Measurements from ENCODE around the gene GRB7. TPM values are rescaled to one million over a fixed set of nuclear protein-coding genes. Genes with fewer than 3 reads are reported as not detected.

GRB7 gene
- total and polyA plus RNA-seq, 9 of the 15 experiments (the other 6 are each of a cell fraction or from before 2014, with no cell fraction given), result 0.04 to 6.2 (median 2.2) TPM

DNA sequence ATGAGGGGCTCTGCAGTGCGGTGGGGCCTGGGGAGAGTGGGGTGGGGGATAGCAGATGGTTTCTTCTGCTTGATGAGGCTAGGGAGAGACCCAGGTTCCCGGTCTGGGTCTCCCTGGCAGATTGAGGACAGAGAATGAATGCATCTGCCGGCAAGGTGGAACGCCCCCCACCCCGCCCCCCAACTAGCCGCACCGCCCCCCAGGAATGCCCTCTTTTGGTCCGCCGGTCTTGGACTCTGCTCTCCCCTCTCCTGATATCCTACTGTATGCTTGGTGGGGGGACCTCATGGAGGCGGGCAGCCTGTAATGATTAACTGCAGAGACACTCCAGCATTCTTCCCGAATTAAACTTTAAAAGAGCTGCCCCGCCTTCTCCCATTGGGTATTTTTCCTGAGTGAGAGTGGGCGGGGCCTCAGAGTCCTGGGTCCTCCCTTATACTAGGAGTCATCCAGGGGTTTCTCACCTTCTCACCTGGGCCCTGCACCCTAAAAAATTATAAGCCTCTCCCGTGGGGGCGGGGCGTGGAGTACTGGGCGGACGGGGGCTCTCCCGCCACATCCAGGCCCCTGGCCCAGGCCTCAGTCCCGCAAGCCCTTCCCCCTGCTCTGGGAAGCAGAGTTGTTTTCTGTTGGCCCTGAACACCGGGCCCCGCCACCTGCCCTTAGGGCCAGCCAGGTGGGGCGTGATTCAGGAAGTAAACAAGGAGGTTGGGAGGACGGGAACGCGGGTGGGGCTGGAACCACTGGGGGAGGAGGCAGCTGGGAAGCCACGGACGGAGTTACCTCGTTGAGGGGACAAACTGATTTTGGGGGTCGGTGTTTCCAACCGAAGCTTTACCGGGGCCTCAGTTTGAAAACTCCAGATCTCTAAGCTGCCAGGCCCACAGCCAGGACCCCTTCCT is 1.5 kb downstream of the GRB7 start (continued):
- TF ChIP-seq, protein P1, sequence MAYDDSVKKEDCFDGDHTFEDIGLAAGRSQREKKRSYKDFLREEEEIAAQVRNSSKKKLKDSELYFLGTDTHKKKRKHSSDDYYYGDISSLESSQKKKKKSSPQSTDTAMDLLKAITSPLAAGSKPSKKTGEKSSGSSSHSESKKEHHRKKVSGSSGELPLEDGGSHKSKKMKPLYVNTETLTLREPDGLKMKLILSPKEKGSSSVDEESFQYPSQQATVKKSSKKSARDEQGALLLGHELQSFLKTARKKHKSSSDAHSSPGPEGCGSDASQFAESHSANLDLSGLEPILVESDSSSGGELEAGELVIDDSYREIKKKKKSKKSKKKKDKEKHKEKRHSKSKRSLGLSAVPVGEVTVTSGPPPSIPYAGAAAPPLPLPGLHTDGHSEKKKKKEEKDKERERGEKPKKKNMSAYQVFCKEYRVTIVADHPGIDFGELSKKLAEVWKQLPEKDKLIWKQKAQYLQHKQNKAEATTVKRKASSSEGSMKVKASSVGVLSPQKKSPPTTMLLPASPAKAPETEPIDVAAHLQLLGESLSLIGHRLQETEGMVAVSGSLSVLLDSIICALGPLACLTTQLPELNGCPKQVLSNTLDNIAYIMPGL (CRISPR knock-in tag; IDR thresholded peaks at IDR 0.05), result no peak
- peak; percentile 61; a peak in 2 of 4 replicates for TF ChIP-seq FOXK2 (conservative IDR thresholded peaks at IDR 0.05 in 1 of 2, IDR thresholded peaks at IDR 0.05 in 1 of 2; ENCODE audit: low read depth in 2 of 2)
- no peak for TF ChIP-seq SAFB (IDR thresholded peaks at IDR 0.05; ENCODE audit: borderline replicate concordance, low read depth, low read length)
- TF ChIP-seq ZNF780A (CRISPR knock-in tag; IDR thresholded peaks at IDR 0.05), result no peak

DNA sequence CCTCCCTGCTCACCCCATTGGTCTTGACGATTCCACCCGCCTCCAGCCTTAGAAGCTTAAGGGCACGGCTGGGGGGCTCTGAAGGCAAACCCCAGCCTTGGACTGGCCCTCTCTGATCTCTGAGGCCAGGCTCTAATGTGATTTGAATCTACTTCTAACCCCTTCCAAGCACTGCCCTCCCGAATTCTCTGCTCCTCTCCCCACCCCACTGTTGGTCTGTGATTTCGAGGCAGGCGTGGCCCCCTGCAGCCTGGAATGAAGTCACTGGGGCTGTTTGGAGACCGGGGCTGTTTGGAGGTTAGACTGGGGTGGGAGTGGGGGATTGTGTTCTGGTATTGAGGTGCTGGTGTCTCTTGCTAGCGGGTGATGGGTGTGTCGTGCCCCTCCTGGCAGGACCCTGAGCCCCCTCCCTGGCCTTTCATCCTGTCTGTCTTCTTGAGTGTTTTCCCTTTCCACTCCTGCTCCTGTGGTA is 2.2 kb downstream of the GRB7 start:
- Histone ChIP-seq H3K4me3 (no peak overlapping the region), H3K4me1 (replicated peaks in 1 of 2; ENCODE audit: control insufficient read depth in 2 of 2, insufficient read depth in 2 of 2, low read length in 2 of 2) (peaks cover 20 to 53% of the 10 kb centered on the region in 2 experiments), H3K36me3 (ENCODE audit: control insufficient read depth, insufficient read depth, low read length) (no peaks in the 10 kb centered on the region), H3K27ac (ENCODE audit: extremely low read depth, low read depth, low read length) (peak overlapping the region; percentile 35; the same call in 1 of the 3 replicates), H2AFZ (ENCODE audit: low read depth, low read length) (peak overlapping the region; percentile 67; the same call in 1 of the 2 replicates), H3K9me1 (ENCODE audit: control insufficient read depth, insufficient read depth, low read length) (no peaks in the 10 kb centered on the region), H3K9ac (ENCODE audit: insufficient read depth in 1 of 2, low read depth in 2 of 2, low read length in 2 of 2) (peak overlapping the region in 1 of 2 experiments; percentile 81; a peak in 2 of 4 replicates), H3K27me3 (ENCODE audit: control insufficient read depth in 2 of 2, insufficient read depth in 2 of 2, low read length in 2 of 2) (no peaks in the 10 kb centered on the region), H3K79me2 (ENCODE audit: control insufficient read depth, insufficient read depth, low read length) (no peaks in the 10 kb centered on the region), H3K9me3 (replicated peaks; ENCODE audit: control insufficient read depth, insufficient read depth, low read depth, low read length) (no peaks in the 10 kb centered on the region), H3K4me2 (ENCODE audit: insufficient read depth, low read length) (peak overlapping the region; percentile 28), H4K20me1 (replicated peaks; ENCODE audit: control insufficient read depth, insufficient read depth, low read length) (no peaks in the 10 kb centered on the region)
- peak; percentile 24; the same call in 2 of the 3 replicates for ATAC-seq
- peak in 1 of 4 experiments; percentile 23 for DNase-seq (ENCODE audit: extremely low read depth in 1 of 4, low spot score in 3 of 4)
- intact Hi-C loops (cut with micrococcal nuclease) (no loop called here), in situ Hi-C loops (cut with MboI) (no loop called here)
- ChIA-PET POLR2A (interaction anchor here (0.6 to 1.2 kb wide), 5 partner anchors 10 to 71 kb away, joined by 3 to 5 read pairs (median 3); partner anchors contain the start of gene MIEN1), CTCF (ENCODE audit: low intra/inter-chr PET ratio) (no interaction called here)
- no TSS peak for BruUV-seq (replicated peaks)
- 44% methylated on average over 7 of the region's 9 CpGs for WGBS (ENCODE audit: insufficient coverage, low coverage, missing lambda C conversion rate)
- FAIRE-seq, result peak; percentile 15
- TF ChIP-seq ELF2 (CRISPR knock-in tag; IDR thresholded peaks at IDR 0.05) (no peak), ZC3H4 (CRISPR knock-in tag; IDR thresholded peaks at IDR 0.05; ENCODE audit: borderline replicate concordance) (no peak), GATAD2A (IDR thresholded peaks at IDR 0.05) (no peak), TGIF2 (CRISPR knock-in tag; IDR thresholded peaks at IDR 0.05) (no peak), SMARCC2 (IDR thresholded peaks at IDR 0.05; ENCODE audit: low read depth) (no peak), RFX5 (IDR thresholded peaks at IDR 0.05; ENCODE audit: low read depth, low read length) (no peak), SMAD3 (CRISPR knock-in tag; conservative IDR thresholded peaks at IDR 0.05) (no peak), SRF (CRISPR knock-in tag; IDR thresholded peaks at IDR 0.05) (no peak), SMARCA4 (IDR thresholded peaks at IDR 0.05) (no peak), FUS (optimal IDR thresholded peaks at IDR 0.05; ENCODE audit: low read depth, low read length) (no peak), SMAD2 (IDR thresholded peaks at IDR 0.05; ENCODE audit: low read depth, low read length) (no peak), HDAC1 (IDR thresholded peaks at IDR 0.05) (no peak), CBFB (CRISPR knock-in tag; IDR thresholded peaks at IDR 0.05) (no peak)
- TF ChIP-seq, protein P2, sequence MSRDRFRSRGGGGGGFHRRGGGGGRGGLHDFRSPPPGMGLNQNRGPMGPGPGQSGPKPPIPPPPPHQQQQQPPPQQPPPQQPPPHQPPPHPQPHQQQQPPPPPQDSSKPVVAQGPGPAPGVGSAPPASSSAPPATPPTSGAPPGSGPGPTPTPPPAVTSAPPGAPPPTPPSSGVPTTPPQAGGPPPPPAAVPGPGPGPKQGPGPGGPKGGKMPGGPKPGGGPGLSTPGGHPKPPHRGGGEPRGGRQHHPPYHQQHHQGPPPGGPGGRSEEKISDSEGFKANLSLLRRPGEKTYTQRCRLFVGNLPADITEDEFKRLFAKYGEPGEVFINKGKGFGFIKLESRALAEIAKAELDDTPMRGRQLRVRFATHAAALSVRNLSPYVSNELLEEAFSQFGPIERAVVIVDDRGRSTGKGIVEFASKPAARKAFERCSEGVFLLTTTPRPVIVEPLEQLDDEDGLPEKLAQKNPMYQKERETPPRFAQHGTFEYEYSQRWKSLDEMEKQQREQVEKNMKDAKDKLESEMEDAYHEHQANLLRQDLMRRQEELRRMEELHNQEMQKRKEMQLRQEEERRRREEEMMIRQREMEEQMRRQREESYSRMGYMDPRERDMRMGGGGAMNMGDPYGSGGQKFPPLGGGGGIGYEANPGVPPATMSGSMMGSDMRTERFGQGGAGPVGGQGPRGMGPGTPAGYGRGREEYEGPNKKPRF (IDR thresholded peaks at IDR 0.05; ENCODE audit: low read depth, low read length), result no peak

Data from K562 (cell line).